Measurements from ENCODE around the gene OR1G1. TPM values are rescaled to one million over a fixed set of nuclear protein-coding genes. Genes with fewer than 3 reads are reported as not detected.

OR1G1 gene
- total RNA-seq (2021), result not detected in 2 replicates
- long read RNA-seq, result 0 reads

DNA sequence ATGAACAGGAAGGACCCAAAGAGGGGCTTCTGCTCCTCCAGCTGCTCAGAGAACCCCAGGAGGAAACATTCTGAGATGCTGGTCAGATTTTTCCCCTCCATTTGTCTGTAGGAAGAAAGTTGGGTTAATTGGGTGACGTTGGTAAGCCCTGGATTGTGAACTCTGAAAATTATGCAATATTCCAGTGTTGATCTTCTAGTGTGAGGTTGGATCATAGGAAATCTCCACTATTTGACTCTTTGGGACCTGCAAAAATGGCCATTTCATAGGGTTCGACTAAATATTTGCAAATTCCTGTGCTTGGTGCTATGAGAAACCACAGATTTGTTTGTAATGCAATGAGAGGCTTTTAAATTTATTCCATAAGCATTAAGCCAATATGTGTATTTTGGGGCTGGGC, at the start of gene OR1G1:
OR1G1 (minus strand) TSS at position 101 of the 400 bp plus-strand sequence; CDS start at position 101, 0 bp downstream.
- no peak within 1 kb of the TSS for H2BK20ac ChIP-seq (ENCODE audit: low read depth, low read length, poor library complexity, severe bottlenecking)
- H4K5ac ChIP-seq (ENCODE audit: insufficient read length, low read depth, low read length), result no peak within 1 kb of the TSS
- peaks cover 3 to 34% (median 13%) of the 10 kb centered on the region in 3 experiments; a peak in 5 of 7 replicates for H3K36me3 Mint-ChIP-seq (ENCODE audit: insufficient read depth in 1 of 3, low read depth in 3 of 3)
- TF ChIP-seq CTCF (conservative IDR thresholded peaks at IDR 0.05), result no peak
- H3K56ac ChIP-seq (ENCODE audit: insufficient read length, low read depth, low read length), result no peak within 1 kb of the TSS
- no peak within 1 kb of the TSS for H4K8ac ChIP-seq (replicated peaks; ENCODE audit: insufficient read length, low read depth, low read length)
- H3K79me2 ChIP-seq (ENCODE audit: insufficient read depth, low read length), result no peaks in the 10 kb centered on the region
- H3K79me1 ChIP-seq (ENCODE audit: insufficient read depth, low read depth, low read length, poor library complexity, severe bottlenecking), result no peaks in the 10 kb centered on the region
- no peak within 1 kb of the TSS for H2BK5ac ChIP-seq (ENCODE audit: insufficient read length, low read length)
- no peak within 1 kb of the TSS for H2BK12ac ChIP-seq (ENCODE audit: insufficient read length, low read depth, low read length)
- DNase-seq, result no peak
- H3K18ac ChIP-seq (ENCODE audit: insufficient read length, low read depth, low read length), result no peak within 1 kb of the TSS
- H3K23me2 ChIP-seq (ENCODE audit: insufficient read length, low read depth, low read length, poor library complexity, severe bottlenecking), result no peaks in the 10 kb centered on the region
- no peak within 1 kb of the TSS for H3K4me2 ChIP-seq (ENCODE audit: insufficient read depth, insufficient read length, low read length)
- no peak within 1 kb of the TSS for H3T11ph ChIP-seq (ENCODE audit: low read length)
- peaks cover 5% of the 10 kb centered on the region for H3K27me3 Mint-ChIP-seq (ENCODE audit: low read depth)
- peaks cover 68 to 89% of the 10 kb centered on the region in 2 experiments for H3K9me3 Mint-ChIP-seq
- H3K4me3 Mint-ChIP-seq, result no peak within 1 kb of the TSS
- no peak within 1 kb of the TSS for H2BK120ac ChIP-seq (ENCODE audit: low read depth, low read length, poor library complexity, severe bottlenecking)
- H3K23ac ChIP-seq (ENCODE audit: insufficient read length, low read depth, low read length), result no peak within 1 kb of the TSS
- H3K4me1 Mint-ChIP-seq, result no peaks in the 10 kb centered on the region
- no peak within 1 kb of the TSS for H2BK15ac ChIP-seq (ENCODE audit: low read depth, low read length)
- no peaks in the 10 kb centered on the region for H4K20me1 ChIP-seq (ENCODE audit: control insufficient read depth, insufficient read depth, insufficient read length)
- H3K27ac Mint-ChIP-seq, result no peak within 1 kb of the TSS
- H2AK5ac ChIP-seq (ENCODE audit: insufficient read length, low read length), result no peak within 1 kb of the TSS
- no peak within 1 kb of the TSS for H3K27ac ChIP-seq (ENCODE audit: insufficient read length, low read depth, low read length)
- peaks cover 84% of the 10 kb centered on the region for H3K9me3 ChIP-seq (ENCODE audit: control insufficient read depth, low read depth, low read length)
- H4K91ac ChIP-seq (ENCODE audit: insufficient read length, low read depth, low read length), result no peak within 1 kb of the TSS
- H3K27me3 ChIP-seq (ENCODE audit: insufficient read depth, low read length), result no peaks in the 10 kb centered on the region
- no peak within 1 kb of the TSS for H3K9ac ChIP-seq (ENCODE audit: extremely low read depth, insufficient read length, low read length)
- no peak within 1 kb of the TSS for H3K4ac ChIP-seq (ENCODE audit: low read depth, low read length)
- no peak within 1 kb of the TSS for H2AFZ ChIP-seq (ENCODE audit: low read length)
- no peaks in the 10 kb centered on the region for H3K4me1 ChIP-seq (ENCODE audit: insufficient read depth, low read length)
- WGBS (ENCODE audit: extremely low coverage, insufficient read length, low lambda C conversion rate), result no CpG with 5 or more reads among the region's 2 CpGs
- H3K14ac ChIP-seq (ENCODE audit: insufficient read depth, low read length), result no peak within 1 kb of the TSS

Measured in H9 (cell line).